ENCODE measurements around the gene GOLGA6L7. TPM values are rescaled to one million over a fixed set of nuclear protein-coding genes. Genes with fewer than 3 reads are reported as not detected.
A peak's percentile ranks its signal among the peaks of the same experiment; 100 is the strongest.
"Not testable (repeated sequence)": the region's sequence is repeated elsewhere in the genome, so short reads cannot be mapped to it uniquely, and the experiment has no call there.

Gene GOLGA6L7
- not detected in 2 replicates for total RNA-seq (2014; rRNA removed; shearing (Covaris generic))
- not detected in 2 replicates for polyA plus RNA-seq (2015; cell fraction: cytosol; rRNA removed)
- polyA plus RNA-seq (2015; cell fraction: nucleus; rRNA removed) = not detected in 2 replicates

GRCh38 chr15:28848521-28848920, at the start of gene GOLGA6L7:
TSS of gene GOLGA6L7 (minus strand) at chr15:28848644. CDS start at chr15:28848549, 95 bp downstream.
- peak; percentile 42 for DNase-seq (ENCODE audit: low read depth, low spot score)
- in situ Hi-C loops (cut with HindIII; ENCODE audit: low pct_unique_long_range_greater_than_20kb, low sequenced_read_pairs) = not testable (repeated sequence)

GRCh38 chr15:28897861-28898585, 49.6 kb upstream of the GOLGA6L7 start:
- no peak for DNase-seq (ENCODE audit: low read depth, low spot score)
- in situ Hi-C loops (cut with HindIII; ENCODE audit: low pct_unique_long_range_greater_than_20kb, low sequenced_read_pairs) = no loop called here

- in situ Hi-C loops (cut with HindIII; ENCODE audit: low pct_unique_long_range_greater_than_20kb, low sequenced_read_pairs) = no loop called here
- DNase-seq (ENCODE audit: low read depth, low spot score) = no peak
These were observed 48.5 kb upstream of the GOLGA6L7 start for GRCh38 chr15:28896951-28897350.

GRCh38 chr15:28895566-28895965, 47.1 kb upstream of the GOLGA6L7 start:
- in situ Hi-C loops (cut with HindIII; ENCODE audit: low pct_unique_long_range_greater_than_20kb, low sequenced_read_pairs) = no loop called here
- no peak for DNase-seq (ENCODE audit: low read depth, low spot score)

- DNase-seq (ENCODE audit: low read depth, low spot score) = no peak
- in situ Hi-C loops (cut with HindIII; ENCODE audit: low pct_unique_long_range_greater_than_20kb, low sequenced_read_pairs) = no loop called here
These were observed 46.7 kb upstream of the GOLGA6L7 start for GRCh38 chr15:28895146-28895545.

- no peak for DNase-seq (ENCODE audit: low read depth, low spot score)
- in situ Hi-C loops (cut with HindIII; ENCODE audit: low pct_unique_long_range_greater_than_20kb, low sequenced_read_pairs) = no loop called here
These were observed 46.2 kb upstream of the GOLGA6L7 start for GRCh38 chr15:28894631-28895030.

GRCh38 chr15:28892789-28893610, 44.6 kb upstream of the GOLGA6L7 start:
- in situ Hi-C loops (cut with HindIII; ENCODE audit: low pct_unique_long_range_greater_than_20kb, low sequenced_read_pairs) = no loop called here

GRCh38 chr15:28891588-28891987, 43.1 kb upstream of the GOLGA6L7 start:
- no peak for DNase-seq (ENCODE audit: low read depth, low spot score)
- in situ Hi-C loops (cut with HindIII; ENCODE audit: low pct_unique_long_range_greater_than_20kb, low sequenced_read_pairs) = no loop called here

More at GRCh38 chr15:28892789-28893610, 44.6 kb upstream of the GOLGA6L7 start:
- no peak for DNase-seq (ENCODE audit: low read depth, low spot score)

- no peak for DNase-seq (ENCODE audit: low read depth, low spot score)
- in situ Hi-C loops (cut with HindIII; ENCODE audit: low pct_unique_long_range_greater_than_20kb, low sequenced_read_pairs) = no loop called here
These were observed 42.5 kb upstream of the GOLGA6L7 start for GRCh38 chr15:28890711-28891495.

- in situ Hi-C loops (cut with HindIII; ENCODE audit: low pct_unique_long_range_greater_than_20kb, low sequenced_read_pairs); DNase-seq (ENCODE audit: low read depth, low spot score): not testable (repeated sequence)
These were observed 41.8 kb upstream of the GOLGA6L7 start for GRCh38 chr15:28890291-28890690.

- DNase-seq (ENCODE audit: low read depth, low spot score); in situ Hi-C loops (cut with HindIII; ENCODE audit: low pct_unique_long_range_greater_than_20kb, low sequenced_read_pairs): not testable (repeated sequence)
These were observed 41.4 kb upstream of the GOLGA6L7 start for GRCh38 chr15:28889871-28890270.

GRCh38 chr15:28889346-28889745, 40.9 kb upstream of the GOLGA6L7 start:
- in situ Hi-C loops (cut with HindIII; ENCODE audit: low pct_unique_long_range_greater_than_20kb, low sequenced_read_pairs) = no loop called here
- no peak for DNase-seq (ENCODE audit: low read depth, low spot score)

- in situ Hi-C loops (cut with HindIII; ENCODE audit: low pct_unique_long_range_greater_than_20kb, low sequenced_read_pairs) = no loop called here
- DNase-seq (ENCODE audit: low read depth, low spot score) = no peak
These were observed 40.5 kb upstream of the GOLGA6L7 start for GRCh38 chr15:28888900-28889299.

- DNase-seq (ENCODE audit: low read depth, low spot score) = no peak
- in situ Hi-C loops (cut with HindIII; ENCODE audit: low pct_unique_long_range_greater_than_20kb, low sequenced_read_pairs) = no loop called here
These were observed 40.0 kb upstream of the GOLGA6L7 start for GRCh38 chr15:28888302-28888894.

- in situ Hi-C loops (cut with HindIII; ENCODE audit: low pct_unique_long_range_greater_than_20kb, low sequenced_read_pairs) = no loop called here
- DNase-seq (ENCODE audit: low read depth, low spot score) = no peak
These were observed 39.1 kb upstream of the GOLGA6L7 start for GRCh38 chr15:28887339-28888174.

- in situ Hi-C loops (cut with HindIII; ENCODE audit: low pct_unique_long_range_greater_than_20kb, low sequenced_read_pairs) = no loop called here
- DNase-seq (ENCODE audit: low read depth, low spot score) = no peak
These were observed 38.2 kb upstream of the GOLGA6L7 start for GRCh38 chr15:28886431-28887338.

All from SK-MEL-5 (cell line).